Common myeloid progenitor, CD34-positive (primary cell): ENCODE measurements around the gene BEND2.
A peak's percentile ranks its signal among the peaks of the same experiment; 100 is the strongest.

ENCODE experiments used
- CTCF ChIA-PET: fragments of 350-600 bp; sonication (Branson Sonifier 250); formaldehyde crosslinking; loops from one replicate; lab custom pipeline; 2021; ENCODE audit warnings: antibody characterized with exemption; lab: Charles Lee
- POLR2A ChIA-PET: fragments of 350-600 bp; sonication (Branson Sonifier 250); formaldehyde crosslinking; loops from one replicate; lab custom pipeline; 2021; ENCODE audit warnings: antibody characterized with exemption; lab: Charles Lee
- DNase-seq, 3 donors: peaks; one replicate each; pipeline versions ENCODE4 v3.0.0 to v3.0.0-alpha.2; 2013
- H3K27ac ChIP-seq, 2 experiments: 1 replicate in 1 of 2; 2 replicates in 1 of 2; pipeline ENCODE4 v1.7.0; 2013; ENCODE audit warnings: inconsistent platforms in 2 of 2, low read length in 2 of 2, mild to moderate bottlenecking in 2 of 2, low read depth in 1 of 2, moderate library complexity in 1 of 2; ENCODE audit not compliant: severe bottlenecking in 2 of 2, insufficient read depth in 1 of 2, poor library complexity in 1 of 2
- H3K27me3 ChIP-seq, 5 experiments: replicated peaks in 2 of 5; 1 replicate in 3 of 5; 2 replicates in 2 of 5; pipeline versions ENCODE4 v1.6.1 to v1.7.0; 2013; ENCODE audit warnings: low read length in 4 of 5, mild to moderate bottlenecking in 2 of 5, moderate library complexity in 2 of 5, inconsistent platforms in 1 of 5; ENCODE audit not compliant: insufficient read depth in 5 of 5, control insufficient read depth in 4 of 5
- H3K36me3 ChIP-seq, 4 experiments: 1 replicate in 2 of 4; 2 replicates in 2 of 4; pipeline versions ENCODE4 v1.6.1 to v1.7.0; 2013; ENCODE audit warnings: low read length in 3 of 4, control low read depth in 1 of 4, mild to moderate bottlenecking in 1 of 4; ENCODE audit not compliant: control insufficient read depth in 4 of 4, insufficient read depth in 4 of 4
- H3K4me1 ChIP-seq, 4 experiments: 1 replicate in 3 of 4; 2 replicates in 1 of 4; pipeline versions ENCODE4 v1.6.1 to v1.7.1; 2013; ENCODE audit warnings: low read length in 3 of 4, mild to moderate bottlenecking in 3 of 4, control low read depth in 1 of 4, inconsistent platforms in 1 of 4, moderate library complexity in 1 of 4; ENCODE audit not compliant: control insufficient read depth in 4 of 4, insufficient read depth in 4 of 4; ENCODE audit errors: control extremely low read depth in 1 of 4
- H3K4me3 ChIP-seq, 7 experiments: 1 replicate in 4 of 7; 2 replicates in 3 of 7; pipeline versions ENCODE4 v1.5.1 to v1.7.0; 2013; ENCODE audit warnings: mild to moderate bottlenecking in 7 of 7, low read length in 6 of 7, moderate library complexity in 6 of 7, inconsistent platforms in 2 of 7, low read depth in 2 of 7, control low read depth in 1 of 7; ENCODE audit not compliant: insufficient read depth in 4 of 7, control insufficient read depth in 1 of 7; ENCODE audit errors: extremely low read depth in 1 of 7
- H3K9me3 ChIP-seq, 5 experiments: 1 replicate in 4 of 5; 2 replicates in 1 of 5; pipeline versions ENCODE4 v1.6.1 to v1.7.1; 2013; ENCODE audit warnings: low read length in 4 of 5, mild to moderate bottlenecking in 2 of 5, inconsistent platforms in 1 of 5, low read depth in 1 of 5, moderate library complexity in 1 of 5; ENCODE audit not compliant: control insufficient read depth in 4 of 5, insufficient read depth in 2 of 5; ENCODE audit errors: control extremely low read depth in 1 of 5
- WGBS: methylation state at CpG from one replicate; pipeline ENCODE4 v1.1.5; 2013; ENCODE audit not compliant: insufficient coverage; 5-methylcytosine and 5-hydroxymethylcytosine counted together

The BEND2 gene

GRCh38 chrX:18172970-18173369 is 47.7 kb downstream of the BEND2 start:
- POLR2A ChIA-PET = no interaction called here
- WGBS = no CpG with 5 or more reads among the region's 4 CpGs
- Histone ChIP-seq H3K27ac (no peak overlapping the region), H3K4me1 (peaks cover 0 to 5% (median 2%) of the 10 kb centered on the region in 4 experiments), H3K4me3 (no peak overlapping the region), H3K9me3 (no peaks in the 10 kb centered on the region), H3K27me3 (peaks cover 0 to 6% (median 0%) of the 10 kb centered on the region in 5 experiments), H3K36me3 (no peaks in the 10 kb centered on the region)
- peak in 2 of 3 donors; percentile 5 to 7 for DNase-seq
- CTCF ChIA-PET = no interaction called here

- Histone ChIP-seq H3K4me3 (no peak overlapping the region), H3K36me3 (no peaks in the 10 kb centered on the region), H3K27me3 (peaks cover 0 to 6% (median 0%) of the 10 kb centered on the region in 5 experiments), H3K9me3 (no peaks in the 10 kb centered on the region), H3K4me1 (peaks cover 0 to 5% (median 2%) of the 10 kb centered on the region in 4 experiments), H3K27ac (no peak overlapping the region)
- CTCF ChIA-PET = no interaction called here
- DNase-seq = no peak
- WGBS = 89% methylated on average over 5 of the region's 6 CpGs
- POLR2A ChIA-PET = no interaction called here
Measured at GRCh38 chrX:18170910-18171309, 49.8 kb downstream of the BEND2 start.

GRCh38 chrX:18166068-18166467 is 54.6 kb downstream of the BEND2 start:
- Histone ChIP-seq H3K9me3 (no peaks in the 10 kb centered on the region), H3K36me3 (no peaks in the 10 kb centered on the region), H3K4me3 (no peak overlapping the region), H3K27me3 (peaks cover 0 to 6% (median 0%) of the 10 kb centered on the region in 5 experiments), H3K27ac (no peak overlapping the region), H3K4me1 (no peaks in the 10 kb centered on the region)
- CTCF ChIA-PET = no interaction called here
- DNase-seq = no peak
- POLR2A ChIA-PET = no interaction called here
- WGBS = 88% methylated on average over 3 of the region's 4 CpGs

DNA sequence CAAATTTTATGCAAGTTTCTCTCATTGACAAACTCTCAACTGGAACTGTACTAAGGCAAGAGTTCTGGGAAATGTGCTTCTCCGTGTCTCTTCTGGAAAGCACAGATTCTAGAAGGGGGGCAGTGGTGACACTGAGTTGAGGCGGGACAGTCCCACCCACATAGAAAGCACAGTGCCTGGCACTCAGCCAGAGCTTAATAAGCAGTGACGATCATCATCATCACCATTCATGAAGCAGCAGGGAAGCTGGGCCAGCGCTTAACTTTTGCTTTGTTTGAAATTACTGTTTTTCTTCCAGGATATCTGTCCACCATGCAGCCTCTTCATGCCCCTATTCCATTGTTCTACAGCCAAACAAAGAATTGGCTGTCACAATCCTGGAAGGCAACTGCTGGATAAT is 60.3 kb downstream of the BEND2 start:
- no peaks in the 10 kb centered on the region for H3K9me3 ChIP-seq
- ChIA-PET POLR2A (no interaction called here), CTCF (no interaction called here)
- no peaks in the 10 kb centered on the region for H3K4me1 ChIP-seq
- 83% methylated on average over 4 of the region's 4 CpGs for WGBS
- no peaks in the 10 kb centered on the region for H3K36me3 ChIP-seq
- H3K4me3 ChIP-seq = no peak overlapping the region
- DNase-seq = no peak
- H3K27ac ChIP-seq = no peak overlapping the region
- H3K27me3 ChIP-seq = peaks cover 0 to 2% (median 0%) of the 10 kb centered on the region in 5 experiments

GRCh38 chrX:18158963-18159362 is 61.7 kb downstream of the BEND2 start:
- no peak overlapping the region for H3K27ac ChIP-seq
- H3K4me1 ChIP-seq = no peaks in the 10 kb centered on the region
- peaks cover 0 to 4% (median 0%) of the 10 kb centered on the region in 5 experiments for H3K27me3 ChIP-seq
- ChIA-PET POLR2A (no interaction called here), CTCF (no interaction called here)
- H3K9me3 ChIP-seq = no peaks in the 10 kb centered on the region
- H3K36me3 ChIP-seq = no peaks in the 10 kb centered on the region
- DNase-seq = no peak
- H3K4me3 ChIP-seq = no peak overlapping the region
- no CpG with 5 or more reads among the region's 2 CpGs for WGBS

GRCh38 chrX:18151649-18152048 is 69.0 kb downstream of the BEND2 start:
- Histone ChIP-seq H3K27me3 (peaks cover 0 to 7% (median 0%) of the 10 kb centered on the region in 5 experiments), H3K4me3 (no peak overlapping the region), H3K9me3 (no peaks in the 10 kb centered on the region), H3K4me1 (no peaks in the 10 kb centered on the region), H3K36me3 (no peaks in the 10 kb centered on the region), H3K27ac (no peak overlapping the region)
- POLR2A ChIA-PET = no interaction called here
- no peak for DNase-seq
- WGBS = no CpG with 5 or more reads among the region's 1 CpG
- CTCF ChIA-PET = no interaction called here

DNA sequence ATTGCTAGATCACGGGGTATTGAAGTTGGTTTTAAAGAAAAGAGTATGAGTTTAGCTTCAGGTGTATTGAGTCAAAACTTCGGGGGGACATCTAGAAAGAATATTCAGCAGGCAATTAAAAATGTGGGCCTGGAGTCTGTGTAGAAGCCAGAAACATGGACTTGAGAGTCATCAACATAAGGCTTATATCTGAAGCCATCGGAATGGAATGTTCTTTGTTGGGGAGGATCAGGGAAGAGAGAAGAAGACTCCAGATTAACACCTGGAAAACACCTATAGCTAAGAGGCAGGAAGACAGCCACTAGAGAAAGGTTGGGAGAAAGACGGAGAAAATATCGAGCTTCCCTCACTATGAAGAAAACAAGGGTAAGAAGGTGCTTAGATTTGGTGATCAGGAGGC is 69.5 kb downstream of the BEND2 start:
- 85% methylated on average over 5 of the region's 5 CpGs for WGBS
- Histone ChIP-seq H3K4me1 (no peaks in the 10 kb centered on the region), H3K27me3 (peaks cover 0 to 7% (median 0%) of the 10 kb centered on the region in 5 experiments), H3K27ac (no peak overlapping the region), H3K4me3 (no peak overlapping the region), H3K36me3 (no peaks in the 10 kb centered on the region), H3K9me3 (no peaks in the 10 kb centered on the region)
- ChIA-PET CTCF (no interaction called here), POLR2A (no interaction called here)
- DNase-seq = no peak
